Esophagus muscularis mucosa (tissue), 4 donors: Measurements from ENCODE around the gene UMODL1. TPM values are rescaled to one million over a fixed set of nuclear protein-coding genes. Genes with fewer than 3 reads are reported as not detected.
A peak's percentile ranks its signal among the peaks of the same experiment; 100 is the strongest.

Source experiments
- DNase-seq: peaks from one replicate; pipeline ENCODE4 v3.0.0-alpha.2; 2017; ENCODE audit errors: extremely low spot score
- H3K27ac ChIP-seq, 4 donors: fragments of 200-600 bp; sonication (generic); replicated peaks in 1 of 4; 1 replicate in 3 of 4; 2 replicates in 1 of 4; pipeline ENCODE4 v1.5.1; 2016 to 2019; ENCODE audit warnings: mild to moderate bottlenecking in 1 of 4
- H3K27me3 ChIP-seq, 4 donors: fragments of 200-600 bp; sonication (generic); one replicate each; pipeline versions ENCODE4 v1.5.1 to v1.6.0; 2016 to 2019
- H3K36me3 ChIP-seq, 4 donors: fragments of 200-600 bp; sonication (generic); one replicate each; pipeline ENCODE4 v1.5.1; 2016 to 2019
- H3K4me1 ChIP-seq, 4 donors: fragments of 200-600 bp; sonication (generic); one replicate each; pipeline ENCODE4 v1.5.1; 2016 to 2019
- H3K4me3 ChIP-seq, 4 donors: fragments of 200-600 bp; sonication (generic); 1 replicate in 2 of 4; 2 replicates in 2 of 4; pipeline ENCODE4 v1.5.1; 2016 to 2019; ENCODE audit warnings: mild to moderate bottlenecking in 4 of 4, moderate library complexity in 1 of 4
- H3K9me3 ChIP-seq, 4 donors: fragments of 200-600 bp; sonication (generic); 1 replicate in 3 of 4; 2 replicates in 1 of 4; pipeline ENCODE4 v1.5.1; 2016 to 2019
- CTCF ChIP-seq, 3 experiments: fragments of 200-600 bp in 2 of 3; fragments of 450-650 bp in 1 of 3; sonication (generic) in 2 of 3; IDR thresholded peaks; one replicate each; pipeline ENCODE4 v1.5.1; 2017 to 2019; ENCODE audit warnings: antibody characterized with exemption in 3 of 3, mild to moderate bottlenecking in 2 of 3, moderate library complexity in 1 of 3
- EP300 ChIP-seq: sonication (generic); formaldehyde crosslinking; IDR thresholded peaks from one replicate; pipeline ENCODE4 v1.6.1; 2017; ENCODE audit warnings: antibody characterized with exemption
- POLR2A ChIP-seq: fragments of 450-650 bp; IDR thresholded peaks from one replicate; pipeline ENCODE4 v1.6.1; 2017; ENCODE audit warnings: antibody characterized with exemption, moderate library complexity, mild to moderate bottlenecking, low read depth
- POLR2AphosphoS5 ChIP-seq, 2 donors: sonication (generic); formaldehyde crosslinking; IDR thresholded peaks; one replicate each; pipeline ENCODE4 v1.6.1; 2017; ENCODE audit warnings: antibody characterized with exemption in 2 of 2
- WGBS: methylation state at CpG from one replicate; pipeline ENCODE4 v1.1.5; 2018; 5-methylcytosine and 5-hydroxymethylcytosine counted together
- intact Hi-C: fragments of 100-400 bp; cut with DNase I; formaldehyde crosslinking; loops from one replicate; pipeline ENCODE4 v1.15.1; 2023
- total RNA-seq, 4 donors: library from RNA; depleted of rRNA; stranded (reverse); fragments of >200 nt; gene quantifications; one replicate each; pipeline versions ENCODE4 v1.1.0 to v1.2.1, GENCODE V29; 2016

UMODL1 gene
- total RNA-seq, 4 donors from 2014 or later, result 0.13 TPM; not detected in 3

- Histone ChIP-seq H3K4me1 (peaks cover 0 to 12% (median 7%) of the 10 kb centered on the region in 4 donors), H3K4me3 (no peak overlapping the region), H3K27me3 (peaks cover 0 to 30% (median 0%) of the 10 kb centered on the region in 4 donors), H3K9me3 (no peaks in the 10 kb centered on the region), H3K27ac (no peak overlapping the region), H3K36me3 (no peaks in the 10 kb centered on the region)
- no peak for DNase-seq
- intact Hi-C loops, result loop anchor here (5.0 kb wide), 1 partner anchor 153 kb away; the partner anchor contains the start of gene C2CD2
- TF ChIP-seq CTCF (IDR thresholded peaks at IDR 0.05) (no peak), EP300 (no peak), POLR2AphosphoS5 (IDR thresholded peaks at IDR 0.05) (no peak), POLR2A (no peak)
- WGBS, result 81% methylated on average over 25 of the region's 26 CpGs
These were observed 34.6 kb downstream of the UMODL1 start for GRCh38 chr21:42105476-42106315.

GRCh38 chr21:42106425-42106824 lies 35.3 kb downstream of the UMODL1 start:
- Histone ChIP-seq H3K27me3 (peaks cover 0 to 34% (median 0%) of the 10 kb centered on the region in 4 donors), H3K4me1 (peaks cover 0 to 12% (median 7%) of the 10 kb centered on the region in 4 donors), H3K4me3 (no peak overlapping the region), H3K9me3 (no peaks in the 10 kb centered on the region), H3K36me3 (no peaks in the 10 kb centered on the region), H3K27ac (no peak overlapping the region)
- 90% methylated on average over 20 of the region's 20 CpGs for WGBS
- no peak for TF ChIP-seq POLR2A
- TF ChIP-seq POLR2AphosphoS5 (IDR thresholded peaks at IDR 0.05), result no peak
- TF ChIP-seq CTCF (IDR thresholded peaks at IDR 0.05), result no peak
- no peak for TF ChIP-seq EP300
- intact Hi-C loops, result loop anchor here (5.0 kb wide), 1 partner anchor 154 kb away; the partner anchor contains the start of gene C2CD2
- no peak for DNase-seq

GRCh38 chr21:42107177-42107880 lies 36.2 kb downstream of the UMODL1 start:
- no peak for DNase-seq
- H3K9me3 ChIP-seq, result no peaks in the 10 kb centered on the region
- no peak overlapping the region for H3K4me3 ChIP-seq
- intact Hi-C loops, result loop anchor here (5.0 kb wide), 1 partner anchor 155 kb away; the partner anchor contains the start of gene C2CD2
- peaks cover 0 to 43% (median 0%) of the 10 kb centered on the region in 4 donors for H3K27me3 ChIP-seq
- H3K4me1 ChIP-seq, result peaks cover 0 to 12% (median 7%) of the 10 kb centered on the region in 4 donors
- no peak overlapping the region for H3K27ac ChIP-seq
- H3K36me3 ChIP-seq, result no peaks in the 10 kb centered on the region
- WGBS, result 83% methylated on average over 18 of the region's 18 CpGs
- no peak for TF ChIP-seq POLR2AphosphoS5 (IDR thresholded peaks at IDR 0.05)
- TF ChIP-seq CTCF (IDR thresholded peaks at IDR 0.05), result no peak
- no peak for TF ChIP-seq POLR2A

GRCh38 chr21:42107881-42108553 lies 36.9 kb downstream of the UMODL1 start:
- no peak overlapping the region for H3K27ac ChIP-seq
- 16% methylated on average over 17 of the region's 18 CpGs for WGBS
- no peaks in the 10 kb centered on the region for H3K9me3 ChIP-seq
- intact Hi-C loops, result loop anchor here (5.0 kb wide), 1 partner anchor 156 kb away; the partner anchor contains the start of gene C2CD2
- no peak for DNase-seq
- H3K4me1 ChIP-seq, result peaks cover 0 to 19% (median 11%) of the 10 kb centered on the region in 4 donors
- peaks cover 0 to 50% (median 0%) of the 10 kb centered on the region in 4 donors for H3K27me3 ChIP-seq
- H3K4me3 ChIP-seq, result no peak overlapping the region
- no peak for TF ChIP-seq POLR2A
- peak; percentile 45 to 57 (median 53) for TF ChIP-seq CTCF (IDR thresholded peaks at IDR 0.05)
- no peak for TF ChIP-seq EP300
- peak in 1 of 2 donors; percentile 16 for TF ChIP-seq POLR2AphosphoS5 (IDR thresholded peaks at IDR 0.05)
- H3K36me3 ChIP-seq, result no peaks in the 10 kb centered on the region
